GM21737 (cell line): ENCODE results near the gene USP51.
"Not testable (repeated sequence)": the region's sequence is repeated elsewhere in the genome, so short reads cannot be mapped to it uniquely, and the experiment has no call there.

Experiments used
- ATAC-seq: cut with Tn5 transposase; IDR thresholded peaks from one replicate; pipeline ENCODE4 v1.9.1; 2021; ENCODE audit warnings: mild to moderate bottlenecking, moderate library complexity; ENCODE audit not compliant: unreplicated experiment

Gene USP51

GRCh38 chrX:55465791-55466190, 23.9 kb downstream of the USP51 start:
- ATAC-seq: not testable (repeated sequence)

GRCh38 chrX:55465108-55465507, 24.5 kb downstream of the USP51 start:
- not testable (repeated sequence) for ATAC-seq

- not testable (repeated sequence) for ATAC-seq
Measured at GRCh38 chrX:55464050-55464449, 25.6 kb downstream of the USP51 start.

- not testable (repeated sequence) for ATAC-seq
Measured at GRCh38 chrX:55459926-55460325, 29.7 kb downstream of the USP51 start.

- ATAC-seq: not testable (repeated sequence)
Measured at GRCh38 chrX:55459426-55459825, 30.2 kb downstream of the USP51 start.

GRCh38 chrX:55455708-55456107, 33.9 kb downstream of the USP51 start:
- ATAC-seq: not testable (repeated sequence)

- no peak for ATAC-seq
Measured at GRCh38 chrX:55452833-55453124, 36.9 kb downstream of the USP51 start.

GRCh38 chrX:55451990-55452832, 37.4 kb downstream of the USP51 start, which contains the start of gene MAGEH1:
TSS of gene MAGEH1 (plus strand) at chrX:55452127. CDS start at chrX:55452375, 248 bp downstream.
- ATAC-seq: peak; percentile 98

GRCh38 chrX:55451626-55451989, 38.0 kb downstream of the USP51 start:
- peak; percentile 24 for ATAC-seq

GRCh38 chrX:55451141-55451540, 38.5 kb downstream of the USP51 start:
- no peak for ATAC-seq

GRCh38 chrX:55450259-55450658, 39.4 kb downstream of the USP51 start:
- no peak for ATAC-seq

GRCh38 chrX:55443468-55443867, 46.2 kb downstream of the USP51 start:
- ATAC-seq: not testable (repeated sequence)
